Cardiac muscle cell (in vitro differentiated cells and primary cell): Measurements from ENCODE around the gene KRTAP1-1. TPM values are rescaled to one million over a fixed set of nuclear protein-coding genes. Genes with fewer than 3 reads are reported as not detected.
"Not testable (repeated sequence)": the region's sequence is repeated elsewhere in the genome, so short reads cannot be mapped to it uniquely, and the experiment has no call there.

Source experiments
- DNase-seq, 2 donors: peaks; one replicate each; pipeline versions ENCODE4 v3.0.0 to v3.0.0-alpha.2; 2010 to 2017; ENCODE audit warnings: low read depth in 1 of 2, low spot score in 1 of 2
- H3K27ac ChIP-seq: fragments of 200-600 bp; sonication (generic); 2 replicates; pipeline ENCODE4 v1.5.1; 2016
- H3K27me3 ChIP-seq: fragments of 200-600 bp; sonication (generic); 2 replicates; pipeline ENCODE4 v1.6.0; 2016; ENCODE audit warnings: control low read depth
- H3K36me3 ChIP-seq: fragments of 200-600 bp; sonication (generic); 2 replicates; pipeline ENCODE4 v1.5.1; 2016; ENCODE audit warnings: control low read depth
- H3K4me1 ChIP-seq: fragments of 200-600 bp; sonication (generic); 2 replicates; pipeline ENCODE4 v1.8.1; 2017; ENCODE audit warnings: low read depth, mild to moderate bottlenecking, mixed run types
- H3K4me3 ChIP-seq: fragments of 200-600 bp; sonication (generic); 2 replicates; pipeline ENCODE4 v1.5.1; 2016; ENCODE audit warnings: mild to moderate bottlenecking
- H3K9me3 ChIP-seq: fragments of 200-600 bp; sonication (generic); 2 replicates; pipeline ENCODE4 v1.5.1; 2017; ENCODE audit warnings: low read depth, mild to moderate bottlenecking, control low read depth
- CTCF ChIP-seq: IDR thresholded peaks from 2 replicates; pipeline ENCODE4 v1.5.1; 2012; ENCODE audit warnings: low read depth, mild to moderate bottlenecking, low read length
- polyA plus RNA-seq: library from polyadenylated mRNA; unstranded; fragments of >200 nt; fragmentation: Nextera tagmentation; extraction: Ambion mirVana; gene quantifications from 2 replicates; pipeline ENCODE4 v1.2.1, GENCODE V29; 2016
- total RNA-seq: library from RNA; depleted of rRNA; stranded (reverse); fragments of >200 nt; gene quantifications from 2 replicates; pipeline ENCODE4 v1.2.3, GENCODE V29; 2016

Gene KRTAP1-1
- total and polyA plus RNA-seq, 2 experiments from 2014 or later = not detected

GRCh38 chr17:41008811-41009210 is 32.4 kb downstream of the KRTAP1-1 start, which contains the start of gene KRTAP3-1:
Gene KRTAP3-1, minus strand, starts transcription at chr17:41009128. Its CDS starts 54 bp downstream, at chr17:41009074.
- TF ChIP-seq CTCF = no peak
- no peak for DNase-seq
- no peak within 1 kb of the TSS for H3K4me3 ChIP-seq

DNA sequence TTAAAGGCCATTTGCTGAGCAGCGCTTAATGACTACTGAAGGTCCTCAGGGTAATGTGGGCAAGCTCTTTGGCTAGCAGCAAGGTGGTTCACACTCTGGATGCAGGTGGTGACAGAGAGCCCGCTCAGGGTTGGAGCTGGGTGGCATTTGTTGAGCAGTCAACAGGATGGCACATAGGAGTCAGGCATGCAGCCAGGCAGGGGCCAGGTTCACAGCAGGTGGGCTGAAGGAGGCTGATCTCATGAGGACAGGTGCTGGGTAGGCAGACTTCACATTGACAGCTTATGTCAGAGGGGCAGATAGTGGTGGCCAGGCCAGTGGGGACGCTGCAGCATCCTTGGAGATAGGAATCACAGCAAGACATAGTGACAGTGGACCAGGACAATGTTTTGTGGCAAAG is 36.9 kb downstream of the KRTAP1-1 start:
- no peaks in the 10 kb centered on the region for H3K27me3 ChIP-seq
- TF ChIP-seq CTCF = no peak
- H3K4me3 ChIP-seq = no peak overlapping the region
- H3K27ac ChIP-seq = no peak overlapping the region
- H3K4me1 ChIP-seq = no peaks in the 10 kb centered on the region
- no peaks in the 10 kb centered on the region for H3K36me3 ChIP-seq
- DNase-seq = no peak
- no peaks in the 10 kb centered on the region for H3K9me3 ChIP-seq

More at GRCh38 chr17:41008811-41009210, 32.4 kb downstream of the KRTAP1-1 start, which contains the start of gene KRTAP3-1:
- Histone ChIP-seq H3K27ac (no peak within 1 kb of the TSS), H3K27me3 (no peaks in the 10 kb centered on the region), H3K4me1 (no peaks in the 10 kb centered on the region), H3K36me3 (no peaks in the 10 kb centered on the region), H3K9me3 (no peaks in the 10 kb centered on the region)

- Histone ChIP-seq H3K27me3 (no peaks in the 10 kb centered on the region), H3K36me3 (no peaks in the 10 kb centered on the region), H3K9me3 (no peaks in the 10 kb centered on the region), H3K27ac (no peak overlapping the region), H3K4me1 (no peaks in the 10 kb centered on the region), H3K4me3 (no peak overlapping the region)
- no peak for DNase-seq
- no peak for TF ChIP-seq CTCF
Measured at GRCh38 chr17:41003926-41004325, 37.3 kb downstream of the KRTAP1-1 start.

- DNase-seq = no peak
- Histone ChIP-seq H3K27ac (no peak overlapping the region), H3K9me3 (no peaks in the 10 kb centered on the region), H3K4me1 (no peaks in the 10 kb centered on the region), H3K27me3 (no peaks in the 10 kb centered on the region), H3K36me3 (no peaks in the 10 kb centered on the region), H3K4me3 (no peak overlapping the region)
- TF ChIP-seq CTCF = no peak
Measured at GRCh38 chr17:41002814-41003213, 38.4 kb downstream of the KRTAP1-1 start.

DNA sequence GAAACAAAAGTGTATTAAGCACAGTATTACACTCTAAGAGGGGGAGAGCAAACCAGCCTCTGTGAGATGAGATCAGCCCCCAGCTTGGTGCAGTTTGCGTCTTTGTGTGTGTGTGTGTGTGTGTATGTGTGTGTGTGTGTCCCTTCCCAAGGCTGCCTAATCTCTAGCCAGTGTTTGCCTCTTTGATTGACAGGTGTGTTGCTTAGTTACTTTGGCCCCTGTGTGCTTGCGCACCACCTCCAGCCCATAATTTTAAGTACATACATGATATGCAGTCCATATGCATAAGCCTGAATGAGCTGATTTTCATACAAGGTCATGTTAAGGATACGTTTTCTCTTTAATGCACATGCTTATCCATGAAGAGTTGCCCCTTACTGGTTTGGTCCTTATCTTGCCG is 39.5 kb downstream of the KRTAP1-1 start:
- no peak for TF ChIP-seq CTCF
- no peak overlapping the region for H3K27ac ChIP-seq
- H3K27me3 ChIP-seq = no peaks in the 10 kb centered on the region
- no peaks in the 10 kb centered on the region for H3K4me1 ChIP-seq
- no peaks in the 10 kb centered on the region for H3K36me3 ChIP-seq
- H3K9me3 ChIP-seq = no peaks in the 10 kb centered on the region
- no peak for DNase-seq
- H3K4me3 ChIP-seq = no peak overlapping the region

- DNase-seq, H3K4me1 ChIP-seq, H3K27me3 ChIP-seq, H3K27ac ChIP-seq, H3K9me3 ChIP-seq, H3K36me3 ChIP-seq, H3K4me3 ChIP-seq: not testable (repeated sequence)
Measured at GRCh38 chr17:40999563-40999962, 41.7 kb downstream of the KRTAP1-1 start, which contains the start of gene KRTAP3-2. Gene KRTAP3-2, minus strand, starts transcription at chr17:40999906. Its CDS starts 53 bp downstream, at chr17:40999853.
